B cell (primary cell): ENCODE measurements around the gene INPP5B. TPM values are rescaled to one million over a fixed set of nuclear protein-coding genes. Genes with fewer than 3 reads are reported as not detected.

Experiments
- ATAC-seq: fragments of 200-7000 bp; cut with Tn5 transposase; one replicate; pipeline ENCODE4 v1.10.0; 2021; ENCODE audit warnings: low read depth, mild to moderate bottlenecking, moderate number of reproducible peaks, moderate library complexity
- CTCF ChIA-PET: fragments of 350-600 bp; sonication (Branson Sonifier 250); formaldehyde crosslinking; loops from one replicate; lab custom pipeline; 2021; ENCODE audit warnings: antibody characterized with exemption, inconsistent platforms; lab: Charles Lee
- POLR2A ChIA-PET: fragments of 350-600 bp; sonication (Branson Sonifier 250); formaldehyde crosslinking; loops from one replicate; lab custom pipeline; 2021; ENCODE audit warnings: antibody characterized with exemption; lab: Charles Lee
- DNase-seq: peaks from one replicate; pipeline ENCODE4 v3.0.0; 2013
- H2AFZ ChIP-seq: 2 replicates; pipeline ENCODE4 v1.6.1; 2012; ENCODE audit warnings: mild to moderate bottlenecking, low read depth, low read length; ENCODE audit not compliant: insufficient read depth, poor library complexity, severe bottlenecking
- H3K27ac ChIP-seq, 2 donors: 1 replicate in 1 of 2; 2 replicates in 1 of 2; pipeline ENCODE4 v1.5.1; 2012 to 2013; ENCODE audit warnings: low read length in 2 of 2, mild to moderate bottlenecking in 2 of 2, moderate library complexity in 1 of 2
- H3K27me3 ChIP-seq, 4 experiments: fragments of 200-600 bp in 1 of 4; sonication (generic) in 1 of 4; replicated peaks in 1 of 4; 1 replicate in 2 of 4; 2 replicates in 2 of 4; pipeline versions ENCODE4 v1.6.1 to v1.7.0; 2013 to 2016; ENCODE audit warnings: low read length in 3 of 4, mild to moderate bottlenecking in 2 of 4, mixed read lengths in 1 of 4, moderate library complexity in 1 of 4; ENCODE audit not compliant: insufficient read depth in 4 of 4, control insufficient read depth in 3 of 4; ENCODE audit errors: control extremely low read depth in 1 of 4
- H3K36me3 ChIP-seq, 2 experiments: replicated peaks in 1 of 2; 1 replicate in 1 of 2; 2 replicates in 1 of 2; pipeline versions ENCODE4 v1.6.1 to v1.7.1; 2013; ENCODE audit warnings: low read length in 1 of 2; ENCODE audit not compliant: insufficient read depth in 2 of 2, control insufficient read depth in 1 of 2; ENCODE audit errors: control extremely low read depth in 1 of 2, extremely low read depth in 1 of 2
- H3K4me1 ChIP-seq, 2 donors: fragments of 200-600 bp in 1 of 2; sonication (generic) in 1 of 2; 1 replicate in 1 of 2; 2 replicates in 1 of 2; pipeline versions ENCODE4 v1.5.1 to v1.6.1; 2013 to 2017; ENCODE audit warnings: low read length in 2 of 2; ENCODE audit not compliant: control insufficient read depth in 2 of 2, insufficient read depth in 2 of 2
- H3K4me2 ChIP-seq: replicated peaks from 2 replicates; pipeline ENCODE3; 2012; ENCODE audit warnings: mild to moderate bottlenecking, low read depth, low read length; ENCODE audit not compliant: poor library complexity, severe bottlenecking
- H3K4me3 ChIP-seq, 5 experiments: fragments of 200-600 bp in 1 of 5; sonication (generic) in 1 of 5; 1 replicate in 3 of 5; 2 replicates in 2 of 5; pipeline versions ENCODE4 v1.5.1 to v1.7.0; 2011 to 2016; ENCODE audit warnings: low read length in 4 of 5, mild to moderate bottlenecking in 4 of 5, low read depth in 2 of 5, control low read depth in 1 of 5, moderate library complexity in 1 of 5; ENCODE audit not compliant: insufficient read depth in 1 of 5; ENCODE audit errors: control extremely low read depth in 1 of 5, extremely low read depth in 1 of 5
- H3K79me2 ChIP-seq: fragments of 200-600 bp; sonication (generic); one replicate; pipeline ENCODE4 v1.6.0; 2016; ENCODE audit warnings: low read length; ENCODE audit not compliant: control insufficient read depth, insufficient read depth
- H3K9ac ChIP-seq: fragments of 200-600 bp; sonication (generic); 2 replicates; pipeline ENCODE4 v1.6.1; 2017; ENCODE audit warnings: mild to moderate bottlenecking, low read length, moderate library complexity
- H3K9me3 ChIP-seq, 3 donors: one replicate each; pipeline versions ENCODE4 v1.6.1 to v1.7.1; 2013; ENCODE audit warnings: low read length in 2 of 3; ENCODE audit not compliant: control insufficient read depth in 2 of 3, insufficient read depth in 1 of 3; ENCODE audit errors: control extremely low read depth in 1 of 3
- H4K20me1 ChIP-seq: 2 replicates; pipeline ENCODE4 v1.6.0; 2012; ENCODE audit warnings: mild to moderate bottlenecking, low read length; ENCODE audit not compliant: insufficient read depth, control insufficient read depth, poor library complexity, severe bottlenecking
- H3K27ac Mint-ChIP-seq: one replicate; pipeline ENCODE4 v1.8.0; 2021; ENCODE audit warnings: mixed read lengths
- H3K27me3 Mint-ChIP-seq: one replicate; pipeline ENCODE4 v1.8.0; 2021; ENCODE audit warnings: mixed read lengths
- H3K4me1 Mint-ChIP-seq: one replicate; pipeline ENCODE4 v1.8.0; 2021; ENCODE audit warnings: mixed read lengths
- H3K4me3 Mint-ChIP-seq: one replicate; pipeline ENCODE4 v1.8.0; 2021; ENCODE audit warnings: mixed read lengths
- H3K9me3 Mint-ChIP-seq: one replicate; pipeline ENCODE4 v1.8.0; 2022; ENCODE audit warnings: mixed read lengths; ENCODE audit not compliant: insufficient read depth
- CTCF ChIP-seq: fragments of 200-600 bp; IDR thresholded peaks from one replicate; pipeline ENCODE4 v1.8.0; 2022; ENCODE audit warnings: antibody characterized with exemption, mild to moderate bottlenecking
- EZH2 ChIP-seq: IDR thresholded peaks from 2 replicates; pipeline ENCODE4 v1.6.1; 2012; ENCODE audit warnings: borderline replicate concordance, low read depth, mild to moderate bottlenecking, moderate library complexity, low read length; ENCODE audit not compliant: insufficient read depth, poor library complexity, severe bottlenecking
- WGBS: methylation state at CpG from one replicate; pipeline ENCODE4 v1.1.5; 2013; ENCODE audit warnings: missing lambda C conversion rate; ENCODE audit not compliant: insufficient coverage; 5-methylcytosine and 5-hydroxymethylcytosine counted together
- intact Hi-C: fragments of 100-400 bp; cut with micrococcal nuclease; formaldehyde crosslinking; loops from one replicate; pipeline ENCODE4 v1.10.0; 2022
- polyA plus RNA-seq: library from polyadenylated mRNA; depleted of rRNA; stranded (reverse); fragments of >200 nt; gene quantifications from 2 replicates; pipeline ENCODE4 v1.2.3, GENCODE V29; 2012
- total RNA-seq, 2 donors: library from RNA; stranded (reverse); fragments of 120-200 nt in 1 of 2; gene quantifications; 1 replicate in 1 of 2; 2 replicates in 1 of 2; pipeline versions ENCODE4 v1.2.3 to v1.2.4, GENCODE V29; 2013 to 2022

The INPP5B gene
- total and polyA plus RNA-seq, 2 donors (not counting 1 experiment from before 2014, with no cell fraction given), result 45.4 to 63.3 TPM

- no CpG with 5 or more reads among the region's 4 CpGs for whole genome bisulfite sequencing
- peaks cover 7 to 45% of the 10 kb centered on the region in 2 experiments for H3K36me3 ChIP-seq
- peak overlapping the region; percentile 23 for H3K27ac Mint-ChIP-seq
- intact Hi-C loops, result loop anchor here (1.0 to 5.0 kb wide), 4 partner anchors 46 to 947 kb away; partner anchors contain the start of gene SF3A3
- no peaks in the 10 kb centered on the region for H4K20me1 ChIP-seq
- peak; percentile 69 for DNase-seq
- H3K9ac ChIP-seq, result no peak overlapping the region
- H3K4me2 ChIP-seq, result no peak overlapping the region
- H3K4me3 ChIP-seq, result no peak overlapping the region
- peak overlapping the region in 1 of 2 donors; percentile 43 for H3K27ac ChIP-seq
- peaks cover 2% of the 10 kb centered on the region for H3K4me1 Mint-ChIP-seq
- peaks cover 11% of the 10 kb centered on the region for H3K79me2 ChIP-seq
- no peak for TF ChIP-seq EZH2
- TF ChIP-seq CTCF, result peak; percentile 81
- CTCF ChIA-PET, result interaction anchor here (0.7 to 10.0 kb wide), 10 partner anchors 10 to 945 kb away, joined by 3 to 76 read pairs (median 5); partner anchors contain the start of gene INPP5B
- no peak overlapping the region for H3K4me3 Mint-ChIP-seq
- peak overlapping the region; percentile 6 for H2AFZ ChIP-seq
- H3K9me3 Mint-ChIP-seq, result no peaks in the 10 kb centered on the region
- no peaks in the 10 kb centered on the region for H3K27me3 Mint-ChIP-seq
- POLR2A ChIA-PET, result no interaction called here
- peaks cover 0 to 6% (median 0%) of the 10 kb centered on the region in 3 donors for H3K9me3 ChIP-seq
- H3K27me3 ChIP-seq, result no peaks in the 10 kb centered on the region
- ATAC-seq, result peak; percentile 61
- no peaks in the 10 kb centered on the region for H3K4me1 ChIP-seq
Observed at GRCh38 chr1:37890378-37891014, 56.4 kb downstream of the INPP5B start.

DNA sequence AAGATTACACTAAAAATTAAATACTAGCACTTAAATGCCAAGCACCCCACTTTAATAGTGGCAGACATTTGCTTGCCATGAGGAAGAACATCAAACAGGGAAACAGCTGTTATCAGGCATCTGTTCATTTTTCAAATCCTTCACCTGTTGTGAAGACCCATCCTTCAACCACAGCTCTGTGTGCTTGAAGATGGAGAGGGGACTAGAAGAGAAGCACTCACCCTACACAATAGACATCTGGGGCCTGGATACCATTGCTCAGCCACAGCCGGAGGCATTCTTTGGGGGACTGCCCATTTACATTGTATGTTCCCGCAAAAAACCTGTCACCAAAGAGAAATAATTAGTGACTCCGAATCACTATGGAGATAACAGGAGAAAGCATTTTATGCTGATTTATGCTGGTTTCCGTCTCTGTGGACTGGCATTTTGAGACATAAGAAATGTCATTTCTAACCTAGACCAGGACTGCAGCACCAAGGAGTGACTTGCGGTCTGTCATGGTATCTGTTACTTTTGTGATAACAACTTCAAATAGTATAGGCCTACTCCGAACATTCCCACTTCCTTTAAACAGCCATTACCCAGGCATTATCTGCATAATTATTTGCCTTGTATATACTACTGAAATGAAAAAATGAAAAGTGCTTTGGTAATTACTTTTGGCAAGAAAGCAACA, 58.7 kb downstream of the INPP5B start:
- H3K27ac ChIP-seq, result no peak overlapping the region
- no peak overlapping the region for H3K27ac Mint-ChIP-seq
- peaks cover 8% of the 10 kb centered on the region for H3K4me1 Mint-ChIP-seq
- peaks cover 5% of the 10 kb centered on the region for H3K79me2 ChIP-seq
- TF ChIP-seq EZH2, result no peak
- no peak for TF ChIP-seq CTCF
- H4K20me1 ChIP-seq, result no peaks in the 10 kb centered on the region
- no peak overlapping the region for H3K4me3 Mint-ChIP-seq
- no peak overlapping the region for H3K4me3 ChIP-seq
- no peaks in the 10 kb centered on the region for H3K27me3 Mint-ChIP-seq
- WGBS, result 100% methylated on average over 2 of the region's 6 CpGs
- DNase-seq, result no peak
- no peak for ATAC-seq
- H3K4me2 ChIP-seq, result no peak overlapping the region
- no peaks in the 10 kb centered on the region for H3K9me3 Mint-ChIP-seq
- peaks cover 0 to 5% (median 0%) of the 10 kb centered on the region in 3 donors for H3K9me3 ChIP-seq
- H2AFZ ChIP-seq, result no peak overlapping the region
- intact Hi-C loops, result no loop called here
- CTCF ChIA-PET, result interaction anchor here (0.6 to 10.0 kb wide), 7 partner anchors 25 to 593 kb away, joined by 3 to 76 read pairs (median 4); no protein-coding TSS in a partner anchor
- H3K36me3 ChIP-seq, result peaks cover 7 to 54% of the 10 kb centered on the region in 2 experiments
- H3K27me3 ChIP-seq, result no peaks in the 10 kb centered on the region
- H3K9ac ChIP-seq, result no peak overlapping the region
- no peaks in the 10 kb centered on the region for H3K4me1 ChIP-seq
- POLR2A ChIA-PET, result no interaction called here
